GM10248 (cell line): ENCODE data around the gene EVA1B.

ENCODE experiments used
- CTCF ChIA-PET: fragments of 300-600 bp; sonication (Branson Sonifier 250); formaldehyde crosslinking; extraction: SDS; loops from one replicate; lab custom pipeline; 2021; ENCODE audit warnings: antibody characterized with exemption; lab: Yijun Ruan, JAX
- POLR2A ChIA-PET: fragments of 350-650 bp; sonication (Branson Sonifier 250); formaldehyde crosslinking; extraction: SDS; loops from one replicate; lab custom pipeline; 2020; ENCODE audit warnings: antibody characterized with exemption; lab: Yijun Ruan, JAX
- DNase-seq: peaks from one replicate; pipeline ENCODE4 v3.0.0; 2012; ENCODE audit errors: extremely low spot score
- CTCF ChIP-seq: IDR thresholded peaks from 2 replicates; pipeline ENCODE4 v1.5.1; 2012; ENCODE audit warnings: mild to moderate bottlenecking, low read depth; ENCODE audit errors: extremely low read depth, missing control alignments, control extremely low read depth

EVA1B gene

GRCh38 chr1:36341626-36342320 lies 18.3 kb upstream of the EVA1B start:
- CTCF ChIA-PET: interaction anchor here (0.6 to 5.8 kb wide), 36 partner anchors 8 to 249 kb away, joined by 3 to 73 read pairs (median 5); partner anchors contain the start of genes LSM10, OSCP1, SH3D21 and TRAPPC3
- no peak for TF ChIP-seq CTCF
- POLR2A ChIA-PET: no interaction called here
- no peak for DNase-seq

GRCh38 chr1:36339615-36340014 lies 16.2 kb upstream of the EVA1B start:
- no peak for TF ChIP-seq CTCF
- ChIA-PET POLR2A (interaction anchor here (0.6 kb wide), 1 partner anchor 44 kb away, joined by 5 read pairs; no protein-coding TSS in a partner anchor), CTCF (interaction anchor here (2.4 to 4.2 kb wide), 2 partner anchors 15 to 29 kb away, joined by 11 to 45 read pairs; no protein-coding TSS in a partner anchor)
- DNase-seq: no peak

- CTCF ChIA-PET: interaction anchor here (2.4 kb wide), 1 partner anchor 29 kb away, joined by 11 read pairs; no protein-coding TSS in a partner anchor
- DNase-seq: no peak
- TF ChIP-seq CTCF: no peak
- POLR2A ChIA-PET: no interaction called here
Measured at GRCh38 chr1:36339215-36339614, 15.8 kb upstream of the EVA1B start.

GRCh38 chr1:36337830-36338229 lies 14.4 kb upstream of the EVA1B start:
- POLR2A ChIA-PET: no interaction called here
- DNase-seq: no peak
- CTCF ChIA-PET: interaction anchor here (2.4 kb wide), 1 partner anchor 31 kb away, joined by 11 read pairs; no protein-coding TSS in a partner anchor
- no peak for TF ChIP-seq CTCF

- CTCF ChIA-PET: interaction anchor here (1.1 kb wide), 1 partner anchor 18 kb away, joined by 3 read pairs; no protein-coding TSS in a partner anchor
- DNase-seq: no peak
- no peak for TF ChIP-seq CTCF
- POLR2A ChIA-PET: no interaction called here
Measured at GRCh38 chr1:36330940-36331339, 7.5 kb upstream of the EVA1B start.

GRCh38 chr1:36329817-36330216 lies 6.4 kb upstream of the EVA1B start:
- DNase-seq: no peak
- ChIA-PET CTCF (interaction anchor here (1.0 kb wide), 1 partner anchor 13 kb away, joined by 3 read pairs; no protein-coding TSS in a partner anchor), POLR2A (interaction anchor here (0.9 kb wide), 1 partner anchor 23 kb away, joined by 3 read pairs; no protein-coding TSS in a partner anchor)
- no peak for TF ChIP-seq CTCF
